Measurements from ENCODE around the gene FHOD3.

- no peak for TF ChIP-seq CTCF (conservative IDR thresholded peaks at IDR 0.05; ENCODE audit: low read length)
- no peak for TF ChIP-seq EZH2phosphoT487 (IDR thresholded peaks at IDR 0.05; ENCODE audit: borderline replicate concordance)
Observed at GRCh38 chr18:36432880-36433555, 135.5 kb downstream of the FHOD3 start.
